ENCODE measurements around the gene TTC8.

GRCh38 chr14:88895116-88895515 is 70.7 kb downstream of the TTC8 start:
- no peak for TF ChIP-seq CTCF (IDR thresholded peaks at IDR 0.05)
- peak; percentile 94 for TF ChIP-seq POLR2AphosphoS5 (IDR thresholded peaks at IDR 0.05)
- TF ChIP-seq POLR2A (IDR thresholded peaks at IDR 0.05): no peak
